Measurements from ENCODE around the gene GPR37L1.

- no peak for TF ChIP-seq CTCF (IDR thresholded peaks at IDR 0.05)
- no peak for TF ChIP-seq POLR2A (IDR thresholded peaks at IDR 0.05)
These were observed 16.1 kb upstream of the GPR37L1 start for GRCh38 chr1:202106340-202107254.

Data from right lobe of liver (tissue), 4 donors.